IMR-90 (cell line): ENCODE measurements around the gene TRIM46. TPM values are rescaled to one million over a fixed set of nuclear protein-coding genes. Genes with fewer than 3 reads are reported as not detected.

Experiments used
- ATAC-seq: fragments of 200-7000 bp; cut with Tn5 transposase; 2 replicates; pipeline ENCODE4 v1.9.1; 2020; ENCODE audit warnings: low read depth, mild to moderate bottlenecking, moderate library complexity
- BruUV-seq: library from RNA; stranded (reverse); fragments of 400-500 nt; replicated peaks from 2 replicates; lab custom pipeline; 2021; lab: Mats Ljungman, UMichigan
- CTCF ChIA-PET: fragments of 300-600 bp; formaldehyde crosslinking; extraction: SDS; loops from one replicate; lab custom pipeline; 2021; ENCODE audit warnings: antibody characterized with exemption; lab: Yijun Ruan, JAX
- POLR2A ChIA-PET: fragments of 300-600 bp; sonication (Branson Sonifier 250); formaldehyde crosslinking; loops from one replicate; lab custom pipeline; 2022; ENCODE audit warnings: antibody characterized with exemption; ENCODE audit not compliant: unreplicated experiment; lab: Charles Lee
- DNase-seq: peaks from one replicate; pipeline ENCODE4 v3.0.0; 2013
- H2AFZ ChIP-seq: replicated peaks from 2 replicates; pipeline ENCODE3; 2013; ENCODE audit warnings: low read length, mild to moderate bottlenecking; ENCODE audit not compliant: poor library complexity
- H2AK5ac ChIP-seq: 2 replicates; pipeline ENCODE4 v1.6.1; 2013; ENCODE audit warnings: low read depth, low read length, inconsistent platforms
- H2AK9ac ChIP-seq: replicated peaks from 2 replicates; pipeline ENCODE3; 2013; ENCODE audit warnings: mild to moderate bottlenecking, low read depth, low read length, moderate library complexity; ENCODE audit not compliant: poor library complexity
- H2BK120ac ChIP-seq: 2 replicates; pipeline ENCODE4 v1.6.1; 2013; ENCODE audit warnings: low read depth, low read length, inconsistent platforms
- H2BK15ac ChIP-seq: 3 replicates; pipeline ENCODE4 v1.6.1; 2013; ENCODE audit warnings: low read depth, low read length, inconsistent platforms
- H2BK20ac ChIP-seq: 2 replicates; pipeline ENCODE4 v1.6.1; 2013; ENCODE audit warnings: low read depth, mild to moderate bottlenecking, inconsistent platforms, low read length, moderate library complexity
- H2BK5ac ChIP-seq: 2 replicates; pipeline ENCODE4 v1.6.1; 2013; ENCODE audit warnings: mild to moderate bottlenecking, low read depth, low read length, inconsistent platforms; ENCODE audit not compliant: poor library complexity, severe bottlenecking
- H3K14ac ChIP-seq: replicated peaks from 2 replicates; pipeline ENCODE4 v1.6.1; 2013; ENCODE audit warnings: low read depth, low read length, inconsistent platforms
- H3K18ac ChIP-seq: 2 replicates; pipeline ENCODE4 v1.6.1; 2013; ENCODE audit warnings: low read depth, low read length, control low read depth
- H3K23ac ChIP-seq: 2 replicates; pipeline ENCODE4 v1.6.1; 2013; ENCODE audit warnings: low read depth, low read length, inconsistent platforms
- H3K27ac ChIP-seq: 2 replicates; pipeline ENCODE4 v1.5.1; 2013; ENCODE audit warnings: mild to moderate bottlenecking, control low read depth, low read length; ENCODE audit not compliant: insufficient read depth
- H3K27me3 ChIP-seq: 2 replicates; pipeline ENCODE4 v1.6.1; 2013; ENCODE audit warnings: low read length; ENCODE audit not compliant: control insufficient read depth, insufficient read depth
- H3K36me3 ChIP-seq: 2 replicates; pipeline ENCODE4 v1.6.1; 2013; ENCODE audit warnings: low read length, mixed read lengths; ENCODE audit not compliant: control insufficient read depth, insufficient read depth
- H3K4ac ChIP-seq: 2 replicates; pipeline ENCODE4 v1.6.1; 2013; ENCODE audit warnings: low read depth, low read length, inconsistent platforms
- H3K4me1 ChIP-seq: 2 replicates; pipeline ENCODE4 v1.6.1; 2013; ENCODE audit warnings: low read length, mixed read lengths; ENCODE audit not compliant: control insufficient read depth, insufficient read depth
- H3K4me2 ChIP-seq: 2 replicates; pipeline ENCODE4 v1.6.1; 2013; ENCODE audit warnings: low read depth, mild to moderate bottlenecking, control low read depth, low read length, moderate library complexity
- H3K4me3 ChIP-seq: 2 replicates; pipeline ENCODE4 v1.5.1; 2013; ENCODE audit warnings: low read depth, mild to moderate bottlenecking, control low read depth, low read length, moderate library complexity; ENCODE audit not compliant: insufficient read depth
- H3K56ac ChIP-seq: 2 replicates; pipeline ENCODE4 v1.6.1; 2013; ENCODE audit warnings: low read length, inconsistent platforms; ENCODE audit not compliant: insufficient read depth; ENCODE audit errors: extremely low read depth
- H3K79me1 ChIP-seq, 2 experiments: 2 replicates each; pipeline ENCODE4 v1.6.1; 2013; ENCODE audit warnings: low read length in 2 of 2, inconsistent platforms in 1 of 2, low read depth in 1 of 2
- H3K9ac ChIP-seq: 2 replicates; pipeline ENCODE4 v1.6.1; 2013; ENCODE audit warnings: low read depth, low read length, control low read depth
- H3K9me1 ChIP-seq: 2 replicates; pipeline ENCODE4 v1.6.1; 2013; ENCODE audit warnings: low read length, inconsistent platforms; ENCODE audit not compliant: insufficient read depth
- H3K9me3 ChIP-seq: 2 replicates; pipeline ENCODE4 v1.6.1; 2013; ENCODE audit warnings: low read length; ENCODE audit not compliant: control insufficient read depth, insufficient read depth
- H4K20me1 ChIP-seq: 2 replicates; pipeline ENCODE4 v1.6.1; 2013; ENCODE audit warnings: low read length, inconsistent platforms; ENCODE audit not compliant: insufficient read depth
- H4K5ac ChIP-seq: 2 replicates; pipeline ENCODE4 v1.6.1; 2013; ENCODE audit warnings: mild to moderate bottlenecking, low read depth, low read length, control low read depth
- H4K8ac ChIP-seq, 2 experiments: 2 replicates each; pipeline ENCODE4 v1.6.1; 2013; ENCODE audit warnings: low read depth in 2 of 2, low read length in 2 of 2, control low read depth in 1 of 2, inconsistent platforms in 1 of 2
- H4K91ac ChIP-seq: 2 replicates; pipeline ENCODE4 v1.6.1; 2013; ENCODE audit warnings: low read depth, low read length, inconsistent platforms; ENCODE audit not compliant: insufficient read depth
- BHLHE40 ChIP-seq: fragments of 150-350 bp; IDR thresholded peaks from 2 replicates; pipeline ENCODE4 v1.6.1; 2016; ENCODE audit warnings: mild to moderate bottlenecking, low read depth, low read length
- FOS ChIP-seq: fragments of 150-350 bp; IDR thresholded peaks from 2 replicates; pipeline ENCODE4 v1.6.1; 2016; ENCODE audit warnings: low read depth, low read length
- NFE2L2 ChIP-seq: fragments of 150-350 bp; IDR thresholded peaks from 2 replicates; pipeline ENCODE4 v1.6.1; 2016; ENCODE audit warnings: low read depth, mild to moderate bottlenecking, low read length
- RAD21 ChIP-seq: IDR thresholded peaks from 2 replicates; pipeline ENCODE4 v1.6.1; 2012; ENCODE audit warnings: low read length, improper control_type of control experiment
- SMC3 ChIP-seq: fragments of 150-350 bp; IDR thresholded peaks from 2 replicates; pipeline ENCODE4 v1.6.1; 2016; ENCODE audit warnings: low read depth, mild to moderate bottlenecking, antibody characterized with exemption, low read length, moderate library complexity
- WGBS, 2 experiments: methylation state at CpG; one replicate each; pipeline versions ENCODE4 v1.1.5 to v1.1.7; 2013; ENCODE audit warnings: missing lambda C conversion rate in 2 of 2; ENCODE audit not compliant: insufficient read length in 1 of 2; ENCODE audit errors: extremely low coverage in 2 of 2; 5-methylcytosine and 5-hydroxymethylcytosine counted together
- dilution Hi-C: fragments of 300-500 bp; cut with HindIII; formaldehyde crosslinking; loops from one replicate; pipeline ENCODE4 v1.14.3; 2018; ENCODE audit warnings: low sequenced_read_pairs; ENCODE audit not compliant: unreplicated experiment
- in situ Hi-C: fragments of 300-500 bp; cut with MboI; formaldehyde crosslinking; loops from 3 replicates; pipeline ENCODE4 v1.14.3; 2019; ENCODE audit warnings: low sequenced_read_pairs, inconsistent platforms, mixed read lengths
- intact Hi-C: fragments of 100-400 bp; cut with micrococcal nuclease; formaldehyde crosslinking; loops from 2 replicates; pipeline ENCODE4 v1.10.0; 2022
- polyA plus RNA-seq, 3 experiments: library from polyadenylated mRNA; depleted of rRNA; stranded (reverse); fragments of >200 nt; gene quantifications; 2 replicates each; pipeline ENCODE4 v1.2.3, GENCODE V29; 2012; ENCODE audit warnings: low replicate concordance in 1 of 3
- total RNA-seq: library from RNA; depleted of rRNA; stranded (reverse); fragments of >200 nt; gene quantifications from 2 replicates; pipeline ENCODE4 v1.2.3, GENCODE V29; 2012
- TF ChIP-seq, protein P1 (sequence below): conservative IDR thresholded peaks from 2 replicates; pipeline ENCODE4 v1.5.1; 2012; ENCODE audit warnings: mild to moderate bottlenecking, low read depth, low read length, improper control_type of control experiment

Gene TRIM46
- total and polyA plus RNA-seq, 2 of the 4 experiments (the other 2 are of a cell fraction), result 2.3 to 6.2 TPM

DNA sequence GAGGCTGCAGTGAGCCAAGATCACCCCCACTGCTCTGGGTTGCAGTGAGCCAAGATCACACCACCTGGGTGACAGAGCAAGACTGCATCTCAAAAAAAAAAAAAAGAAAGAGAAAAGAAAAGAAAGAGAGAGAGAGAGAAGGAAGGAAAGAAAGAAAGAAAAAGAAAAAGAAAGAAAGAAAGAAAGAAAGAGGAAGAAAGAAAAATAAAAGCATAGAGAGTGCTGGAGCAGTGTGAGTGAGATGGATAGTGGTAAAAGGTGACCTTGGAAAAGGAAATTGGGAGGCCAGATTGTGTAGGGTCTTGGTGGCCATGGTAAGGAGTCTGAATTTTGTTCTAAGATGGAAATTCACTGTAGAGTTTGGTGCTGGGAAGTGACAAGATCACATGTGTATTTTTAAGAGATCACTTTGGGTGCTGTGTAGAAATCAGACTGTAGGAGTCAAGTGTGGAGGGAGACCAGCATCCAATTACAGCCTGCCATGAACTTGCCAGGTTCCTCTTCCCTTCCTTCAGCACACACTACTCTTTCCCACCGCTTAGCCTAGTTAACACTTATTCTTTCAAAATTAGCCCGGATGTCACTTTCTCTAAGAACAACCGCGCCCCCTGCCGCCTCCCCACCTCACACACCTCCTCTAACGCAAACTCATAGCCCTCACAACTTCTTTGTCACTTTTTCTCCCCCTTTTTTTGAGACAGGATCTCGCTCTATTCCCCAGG is 52.7 kb downstream of the TRIM46 start:
- POLR2A ChIA-PET, result no interaction called here
- Histone ChIP-seq H3K56ac (peak overlapping the region; percentile 89), H3K14ac (peak overlapping the region; percentile 92), H4K8ac (peak overlapping the region; percentile 70 to 91), H3K4ac (peak overlapping the region; percentile 94), H2AFZ (peak overlapping the region; percentile 85), H4K91ac (peak overlapping the region; percentile 85), H3K9ac (peak overlapping the region; percentile 88), H2AK9ac (peak overlapping the region; percentile 97), H3K27me3 (no peaks in the 10 kb centered on the region), H2BK5ac (peak overlapping the region; percentile 81), H3K4me3 (peak overlapping the region; percentile 49), H3K79me1 (peaks cover 18 to 40% of the 10 kb centered on the region in 2 experiments), H3K4me1 (peaks cover 17% of the 10 kb centered on the region), H3K27ac (peak overlapping the region; percentile 90), H2BK20ac (peak overlapping the region; percentile 5; the same call in 1 of the 2 replicates), H4K5ac (peak overlapping the region; percentile 40; the same call in 1 of the 2 replicates), H3K4me2 (peak overlapping the region; percentile 82), H3K18ac (peak overlapping the region; percentile 10), H2BK15ac (peak overlapping the region; percentile 91; the same call in 2 of the 3 replicates), H3K9me3 (no peaks in the 10 kb centered on the region), H3K23ac (peak overlapping the region; percentile 96), H3K9me1 (peaks cover 17% of the 10 kb centered on the region), H3K36me3 (no peaks in the 10 kb centered on the region; the same call in 1 of the 2 replicates), H2BK120ac (peak overlapping the region; percentile 92), H4K20me1 (peaks cover 3% of the 10 kb centered on the region; the same call in 1 of the 2 replicates), H2AK5ac (peak overlapping the region; percentile 97)
- BruUV-seq, result TSS peak; percentile 62
- intact Hi-C loops, result loop anchor here (1.0 kb wide), 2 partner anchors 19 to 50 kb away; partner anchors contain the start of gene THBS3
- CTCF ChIA-PET, result interaction anchor here (1.3 to 4.8 kb wide), 3 partner anchors 20 to 32 kb away, joined by 4 to 18 read pairs (median 5); no protein-coding TSS in a partner anchor
- in situ Hi-C loops, result no loop called here
- dilution Hi-C loops, result no loop called here
- TF ChIP-seq SMC3, result peak; percentile 24
- TF ChIP-seq, protein P1, sequence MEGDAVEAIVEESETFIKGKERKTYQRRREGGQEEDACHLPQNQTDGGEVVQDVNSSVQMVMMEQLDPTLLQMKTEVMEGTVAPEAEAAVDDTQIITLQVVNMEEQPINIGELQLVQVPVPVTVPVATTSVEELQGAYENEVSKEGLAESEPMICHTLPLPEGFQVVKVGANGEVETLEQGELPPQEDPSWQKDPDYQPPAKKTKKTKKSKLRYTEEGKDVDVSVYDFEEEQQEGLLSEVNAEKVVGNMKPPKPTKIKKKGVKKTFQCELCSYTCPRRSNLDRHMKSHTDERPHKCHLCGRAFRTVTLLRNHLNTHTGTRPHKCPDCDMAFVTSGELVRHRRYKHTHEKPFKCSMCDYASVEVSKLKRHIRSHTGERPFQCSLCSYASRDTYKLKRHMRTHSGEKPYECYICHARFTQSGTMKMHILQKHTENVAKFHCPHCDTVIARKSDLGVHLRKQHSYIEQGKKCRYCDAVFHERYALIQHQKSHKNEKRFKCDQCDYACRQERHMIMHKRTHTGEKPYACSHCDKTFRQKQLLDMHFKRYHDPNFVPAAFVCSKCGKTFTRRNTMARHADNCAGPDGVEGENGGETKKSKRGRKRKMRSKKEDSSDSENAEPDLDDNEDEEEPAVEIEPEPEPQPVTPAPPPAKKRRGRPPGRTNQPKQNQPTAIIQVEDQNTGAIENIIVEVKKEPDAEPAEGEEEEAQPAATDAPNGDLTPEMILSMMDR, result peak; percentile 63
- no peak for TF ChIP-seq NFE2L2
- no peak for TF ChIP-seq FOS
- peak; percentile 61 for TF ChIP-seq RAD21
- 0 out of 2 replicates have a peak, but pooled peaks have one; percentile 2 for TF ChIP-seq BHLHE40
- DNase-seq (peak; percentile 72), ATAC-seq (peak; percentile 21)
- WGBS, 2 experiments, result 0% methylated on average over 6 of the region's 7 CpGs; no CpG with 5 or more reads in 1 of the 2 experiments
